ENCODE results near the gene GPRC5C. TPM values are rescaled to one million over a fixed set of nuclear protein-coding genes. Genes with fewer than 3 reads are reported as not detected.

Gene GPRC5C
- total RNA-seq, 1 donor from 2014 or later, result 70.4 TPM

DNA sequence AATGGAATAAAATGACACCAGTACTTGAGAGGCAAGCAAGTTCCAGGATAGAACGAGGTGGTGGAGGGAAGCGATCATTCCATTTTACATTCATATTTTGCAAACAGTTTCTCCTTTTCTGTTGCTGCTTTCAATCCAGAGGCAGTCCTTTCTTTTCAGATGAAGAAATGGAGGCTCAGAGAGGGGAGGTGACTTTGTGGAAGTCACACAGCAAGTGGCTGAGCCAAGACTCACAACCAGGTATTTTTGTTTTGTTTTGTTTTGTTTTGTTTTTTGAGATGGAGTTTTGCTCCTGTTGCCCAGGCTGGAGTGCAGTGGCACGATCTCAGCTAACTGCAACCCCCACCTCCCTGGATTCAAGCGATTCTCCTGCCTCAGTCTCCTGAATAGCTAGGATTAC lies 35.3 kb upstream of the GPRC5C start:
- no peak for FAIRE-seq
- Histone ChIP-seq H3K9me3 (ENCODE audit: insufficient read depth, low read depth, low read length) (no peaks in the 10 kb centered on the region), H3K9ac (ENCODE audit: low read length) (no peak overlapping the region), H2AFZ (ENCODE audit: low read depth, low read length) (no peak overlapping the region), H3K4me2 (ENCODE audit: low read length) (no peak overlapping the region), H3K36me3 (ENCODE audit: insufficient read depth, low read length) (no peaks in the 10 kb centered on the region), H4K20me1 (ENCODE audit: insufficient read depth, low read length) (no peaks in the 10 kb centered on the region), H3K27me3 (ENCODE audit: insufficient read depth, low read length) (no peaks in the 10 kb centered on the region), H3K27ac (ENCODE audit: low read depth, low read length) (no peak overlapping the region), H3K4me3 (ENCODE audit: insufficient read depth, low read depth, low read length) (no peak overlapping the region), H3K4me1 (ENCODE audit: insufficient read depth, low read length) (no peaks in the 10 kb centered on the region), H3K79me2 (ENCODE audit: insufficient read depth, low read length) (no peaks in the 10 kb centered on the region)
- peaks cover 15% of the 10 kb centered on the region for H3K27me3 Mint-ChIP-seq (ENCODE audit: low read depth, unreplicated experiment)
- no peak overlapping the region for H3K4me3 Mint-ChIP-seq (ENCODE audit: unreplicated experiment)
- peaks cover 6% of the 10 kb centered on the region for H3K4me1 Mint-ChIP-seq (ENCODE audit: low read depth, unreplicated experiment)
- no peak overlapping the region for H3K27ac Mint-ChIP-seq (ENCODE audit: unreplicated experiment)
- DNase-seq (ENCODE audit: low read depth), result no peak
- no peaks in the 10 kb centered on the region for H3K9me3 Mint-ChIP-seq (ENCODE audit: unreplicated experiment)
- H3K36me3 Mint-ChIP-seq (ENCODE audit: low read depth, unreplicated experiment), result no peaks in the 10 kb centered on the region
- TF ChIP-seq EZH2 (IDR thresholded peaks at IDR 0.05; ENCODE audit: insufficient read depth, low read length), result no peak
- TF ChIP-seq, protein P1, sequence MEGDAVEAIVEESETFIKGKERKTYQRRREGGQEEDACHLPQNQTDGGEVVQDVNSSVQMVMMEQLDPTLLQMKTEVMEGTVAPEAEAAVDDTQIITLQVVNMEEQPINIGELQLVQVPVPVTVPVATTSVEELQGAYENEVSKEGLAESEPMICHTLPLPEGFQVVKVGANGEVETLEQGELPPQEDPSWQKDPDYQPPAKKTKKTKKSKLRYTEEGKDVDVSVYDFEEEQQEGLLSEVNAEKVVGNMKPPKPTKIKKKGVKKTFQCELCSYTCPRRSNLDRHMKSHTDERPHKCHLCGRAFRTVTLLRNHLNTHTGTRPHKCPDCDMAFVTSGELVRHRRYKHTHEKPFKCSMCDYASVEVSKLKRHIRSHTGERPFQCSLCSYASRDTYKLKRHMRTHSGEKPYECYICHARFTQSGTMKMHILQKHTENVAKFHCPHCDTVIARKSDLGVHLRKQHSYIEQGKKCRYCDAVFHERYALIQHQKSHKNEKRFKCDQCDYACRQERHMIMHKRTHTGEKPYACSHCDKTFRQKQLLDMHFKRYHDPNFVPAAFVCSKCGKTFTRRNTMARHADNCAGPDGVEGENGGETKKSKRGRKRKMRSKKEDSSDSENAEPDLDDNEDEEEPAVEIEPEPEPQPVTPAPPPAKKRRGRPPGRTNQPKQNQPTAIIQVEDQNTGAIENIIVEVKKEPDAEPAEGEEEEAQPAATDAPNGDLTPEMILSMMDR (IDR thresholded peaks at IDR 0.05; ENCODE audit: insufficient read depth, low read depth, low read length), result no peak

DNA sequence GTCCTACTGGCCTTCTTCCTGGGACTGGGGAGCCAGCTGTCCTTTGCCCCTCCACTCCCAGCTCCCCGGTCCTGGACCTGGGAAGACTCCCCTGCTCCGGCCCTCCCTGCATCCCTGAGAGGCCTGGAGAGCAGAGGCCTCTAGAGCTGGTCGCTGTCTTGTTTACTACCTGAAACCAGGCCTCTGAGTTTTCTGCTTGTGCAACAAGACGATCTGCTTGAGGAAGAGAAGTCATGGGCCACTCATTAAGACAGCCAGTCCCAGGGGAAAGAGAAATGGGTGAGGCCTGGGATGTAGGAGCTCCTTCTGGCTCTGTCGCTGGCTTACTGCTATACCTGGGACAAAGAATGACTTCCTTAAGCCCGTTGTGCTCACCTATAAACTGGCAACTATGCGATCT lies 29.8 kb upstream of the GPRC5C start:
- Mint-ChIP-seq H3K9me3 (ENCODE audit: unreplicated experiment) (no peaks in the 10 kb centered on the region), H3K4me1 (ENCODE audit: low read depth, unreplicated experiment) (no peaks in the 10 kb centered on the region), H3K4me3 (ENCODE audit: unreplicated experiment) (no peak overlapping the region), H3K36me3 (ENCODE audit: low read depth, unreplicated experiment) (no peaks in the 10 kb centered on the region), H3K27me3 (ENCODE audit: low read depth, unreplicated experiment) (peaks cover 22% of the 10 kb centered on the region), H3K27ac (ENCODE audit: unreplicated experiment) (no peak overlapping the region)
- TF ChIP-seq, protein P1 (IDR thresholded peaks at IDR 0.05; ENCODE audit: insufficient read depth, low read depth, low read length), result no peak
- TF ChIP-seq EZH2 (IDR thresholded peaks at IDR 0.05; ENCODE audit: insufficient read depth, low read length), result no peak
- Histone ChIP-seq H3K4me3 (ENCODE audit: insufficient read depth, low read depth, low read length) (no peak overlapping the region), H3K36me3 (ENCODE audit: insufficient read depth, low read length) (no peaks in the 10 kb centered on the region), H3K9ac (ENCODE audit: low read length) (no peak overlapping the region), H2AFZ (ENCODE audit: low read depth, low read length) (no peak overlapping the region), H3K4me2 (ENCODE audit: low read length) (no peak overlapping the region), H3K4me1 (ENCODE audit: insufficient read depth, low read length) (no peaks in the 10 kb centered on the region), H3K27ac (ENCODE audit: low read depth, low read length) (no peak overlapping the region), H4K20me1 (ENCODE audit: insufficient read depth, low read length) (no peaks in the 10 kb centered on the region), H3K9me3 (ENCODE audit: insufficient read depth, low read depth, low read length) (no peaks in the 10 kb centered on the region), H3K27me3 (ENCODE audit: insufficient read depth, low read length) (no peaks in the 10 kb centered on the region), H3K79me2 (ENCODE audit: insufficient read depth, low read length) (no peaks in the 10 kb centered on the region)
- DNase-seq (ENCODE audit: low read depth) (no peak), FAIRE-seq (no peak)

DNA sequence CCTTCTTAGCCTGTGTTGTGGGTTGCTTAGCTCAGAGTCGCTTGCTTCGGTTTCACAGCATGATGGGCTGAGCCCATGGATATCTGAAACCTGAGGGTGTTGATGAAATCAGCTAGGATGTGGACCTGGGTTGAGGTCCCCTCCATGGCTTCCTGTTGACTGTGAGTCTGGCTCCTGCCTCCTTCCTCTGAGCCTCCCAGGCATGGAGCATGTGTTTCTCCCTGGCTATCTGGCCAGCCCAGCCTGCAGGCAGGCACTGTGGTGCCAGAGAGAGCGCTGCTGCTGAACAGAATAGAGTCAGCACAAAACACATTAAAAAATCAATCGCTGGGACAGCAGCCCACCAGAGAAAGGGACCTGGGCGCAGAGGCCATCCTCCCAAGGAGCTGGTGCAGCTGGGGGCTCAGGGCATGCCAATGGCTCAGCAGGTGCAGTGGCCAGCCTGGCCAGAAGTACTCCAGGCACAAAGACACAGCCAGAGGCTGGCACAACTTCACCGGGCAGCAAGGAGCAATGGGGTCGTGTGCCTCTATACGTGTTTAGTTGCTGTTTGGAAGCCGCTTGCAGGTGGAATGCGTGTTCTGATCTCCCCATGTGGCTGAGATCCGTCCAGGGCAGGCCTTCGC lies 28.3 kb upstream of the GPRC5C start:
- FAIRE-seq (no peak), DNase-seq (ENCODE audit: low read depth) (no peak)
- H2AFZ ChIP-seq (ENCODE audit: low read depth, low read length), result no peak overlapping the region
- no peaks in the 10 kb centered on the region for H4K20me1 ChIP-seq (ENCODE audit: insufficient read depth, low read length)
- Mint-ChIP-seq H3K36me3 (ENCODE audit: low read depth, unreplicated experiment) (no peaks in the 10 kb centered on the region), H3K4me3 (ENCODE audit: unreplicated experiment) (no peak overlapping the region), H3K27ac (ENCODE audit: unreplicated experiment) (no peak overlapping the region), H3K27me3 (ENCODE audit: low read depth, unreplicated experiment) (peaks cover 24% of the 10 kb centered on the region), H3K9me3 (ENCODE audit: unreplicated experiment) (no peaks in the 10 kb centered on the region), H3K4me1 (ENCODE audit: low read depth, unreplicated experiment) (no peaks in the 10 kb centered on the region)
- no peaks in the 10 kb centered on the region for H3K4me1 ChIP-seq (ENCODE audit: insufficient read depth, low read length)
- no peaks in the 10 kb centered on the region for H3K79me2 ChIP-seq (ENCODE audit: insufficient read depth, low read length)
- no peak overlapping the region for H3K4me3 ChIP-seq (ENCODE audit: insufficient read depth, low read depth, low read length)
- no peak overlapping the region for H3K9ac ChIP-seq (ENCODE audit: low read length)
- TF ChIP-seq, protein P1 (IDR thresholded peaks at IDR 0.05; ENCODE audit: insufficient read depth, low read depth, low read length), result no peak
- TF ChIP-seq EZH2 (IDR thresholded peaks at IDR 0.05; ENCODE audit: insufficient read depth, low read length), result no peak
- no peaks in the 10 kb centered on the region for H3K36me3 ChIP-seq (ENCODE audit: insufficient read depth, low read length)
- H3K4me2 ChIP-seq (ENCODE audit: low read length), result no peak overlapping the region
- no peak overlapping the region for H3K27ac ChIP-seq (ENCODE audit: low read depth, low read length)
- H3K27me3 ChIP-seq (ENCODE audit: insufficient read depth, low read length), result no peaks in the 10 kb centered on the region
- no peaks in the 10 kb centered on the region for H3K9me3 ChIP-seq (ENCODE audit: insufficient read depth, low read depth, low read length)
